SK-N-SH (cell line): ENCODE data around the gene LDLRAP1. TPM values are rescaled to one million over a fixed set of nuclear protein-coding genes. Genes with fewer than 3 reads are reported as not detected.

Experiments used
- CTCF ChIA-PET: fragments of 300-600, 350-600 bp; formaldehyde crosslinking; extraction: SDS; loops from one replicate; lab custom pipeline; 2021; lab: Yijun Ruan, JAX
- POLR2A ChIA-PET: fragments of 350-600 bp; sonication (Branson Sonifier 250); formaldehyde crosslinking; extraction: SDS; loops from one replicate; lab custom pipeline; 2020; ENCODE audit warnings: antibody characterized with exemption, inconsistent platforms; lab: Yijun Ruan, JAX
- DNase-seq: peaks from one replicate; pipeline ENCODE4 v3.0.0; 2012
- H2AFZ ChIP-seq: fragments of 200-600 bp; sonication (generic); 2 replicates; pipeline ENCODE4 v1.8.1; 2016; ENCODE audit warnings: antibody characterized with exemption, mild to moderate bottlenecking, low read depth
- H3F3A ChIP-seq: fragments of 200-600 bp; sonication (generic); replicated peaks from 2 replicates; pipeline ENCODE3; 2016; ENCODE audit warnings: antibody characterized with exemption, mild to moderate bottlenecking; ENCODE audit not compliant: insufficient read depth
- H3K27ac ChIP-seq, 2 experiments: fragments of 200-500 bp in 1 of 2; fragments of 200-600 bp in 1 of 2; sonication (Bioruptor generic) in 1 of 2; sonication (generic), shearing (Covaris generic) in 1 of 2; 2 replicates each; pipeline versions ENCODE4 v1.5.1 to v1.6.1; 2014 to 2016; ENCODE audit warnings: low read depth in 2 of 2, inconsistent platforms in 1 of 2, low read length in 1 of 2, mild to moderate bottlenecking in 1 of 2, mixed read lengths in 1 of 2
- H3K27me3 ChIP-seq: fragments of 200-600 bp; sonication (generic), shearing (Covaris generic); 2 replicates; pipeline ENCODE4 v1.6.1; 2016; ENCODE audit warnings: mixed run types; ENCODE audit not compliant: insufficient read depth
- H3K36me3 ChIP-seq, 2 experiments: fragments of 200-500 bp in 1 of 2; fragments of 200-600 bp in 1 of 2; sonication (Bioruptor generic) in 1 of 2; sonication (generic) in 1 of 2; replicated peaks in 1 of 2; 2 replicates each; pipeline versions ENCODE3 to v1.5.1; 2014 to 2016; ENCODE audit warnings: low read length in 1 of 2, mild to moderate bottlenecking in 1 of 2; ENCODE audit not compliant: insufficient read depth in 2 of 2, control insufficient read depth in 1 of 2
- H3K4me1 ChIP-seq, 2 experiments: fragments of 200-500 bp in 1 of 2; fragments of 200-600 bp in 1 of 2; sonication (Bioruptor generic) in 1 of 2; sonication (generic), shearing (Covaris generic) in 1 of 2; 2 replicates each; pipeline versions ENCODE4 v1.5.1 to v1.6.1; 2014 to 2016; ENCODE audit warnings: low read depth in 1 of 2, low read length in 1 of 2, mixed run types in 1 of 2; ENCODE audit not compliant: insufficient read depth in 2 of 2, control insufficient read depth in 1 of 2
- H3K4me2 ChIP-seq: fragments of 200-600 bp; sonication (generic), shearing (Covaris generic); 2 replicates; pipeline ENCODE4 v1.6.1; 2017; ENCODE audit warnings: mixed run types
- H3K4me3 ChIP-seq, 2 experiments: fragments of 200-500 bp in 1 of 2; fragments of 200-600 bp in 1 of 2; sonication (Bioruptor generic) in 1 of 2; sonication (generic), shearing (Covaris generic) in 1 of 2; 2 replicates each; pipeline versions ENCODE4 v1.5.1 to v1.8.1; 2014 to 2016; ENCODE audit warnings: low read depth in 2 of 2, inconsistent platforms in 1 of 2, low read length in 1 of 2, mild to moderate bottlenecking in 1 of 2, mixed read lengths in 1 of 2, moderate library complexity in 1 of 2
- H3K79me2 ChIP-seq: fragments of 200-600 bp; sonication (generic); 2 replicates; pipeline ENCODE4 v1.8.1; 2017; ENCODE audit warnings: mild to moderate bottlenecking; ENCODE audit not compliant: insufficient read depth
- H3K9ac ChIP-seq: fragments of 200-600 bp; sonication (generic); 2 replicates; pipeline ENCODE4 v1.6.1; 2017; ENCODE audit warnings: mixed run types
- H3K9me2 ChIP-seq: fragments of 200-600 bp; sonication (generic); 2 replicates; pipeline ENCODE4 v1.6.1; 2017; ENCODE audit warnings: mixed run types
- H3K9me3 ChIP-seq: fragments of 200-600 bp; sonication (generic); 2 replicates; pipeline ENCODE4 v1.6.1; 2017; ENCODE audit warnings: mixed run types, mild to moderate bottlenecking, moderate library complexity
- H4K20me1 ChIP-seq: fragments of 200-600 bp; sonication (generic); 2 replicates; pipeline ENCODE4 v1.6.1; 2017; ENCODE audit warnings: mild to moderate bottlenecking, mixed run types; ENCODE audit not compliant: insufficient read depth
- FOSL2 ChIP-seq: IDR thresholded peaks from 2 replicates; pipeline ENCODE4 v1.4.0; 2012; ENCODE audit warnings: low read depth, mild to moderate bottlenecking, moderate library complexity, borderline replicate concordance
- FOXM1 ChIP-seq: IDR thresholded peaks from 2 replicates; pipeline ENCODE4 v1.4.0; 2012; ENCODE audit warnings: low read depth, mild to moderate bottlenecking
- MEF2A ChIP-seq: IDR thresholded peaks from 2 replicates; pipeline ENCODE4 v1.4.0; 2012; ENCODE audit warnings: low read depth, borderline replicate concordance
- MXI1 ChIP-seq: IDR thresholded peaks from 2 replicates; pipeline ENCODE4 v1.6.1; 2012; ENCODE audit warnings: mild to moderate bottlenecking, low read depth, low read length, improper control_type of control experiment
- RAD21 ChIP-seq: IDR thresholded peaks from 2 replicates; pipeline ENCODE4 v1.6.1; 2012; ENCODE audit warnings: mild to moderate bottlenecking, low read length
- RCOR1 ChIP-seq: fragments of 150-350 bp; IDR thresholded peaks from 2 replicates; pipeline ENCODE4 v1.6.1; 2017; ENCODE audit warnings: antibody characterized with exemption, low read length
- RXRA ChIP-seq: IDR thresholded peaks from 2 replicates; pipeline ENCODE4 v1.4.0; 2012; ENCODE audit warnings: low read depth, mild to moderate bottlenecking, borderline replicate concordance
- SMC3 ChIP-seq: IDR thresholded peaks from 2 replicates; pipeline ENCODE4 v1.6.1; 2012; ENCODE audit warnings: low read depth, low read length, improper control_type of control experiment
- ZBTB33 ChIP-seq: IDR thresholded peaks from 2 replicates; pipeline ENCODE4 v1.4.0; 2012; ENCODE audit warnings: low read depth, borderline replicate concordance
- WGBS: methylation state at CpG from one replicate; pipeline ENCODE4 v1.1.6; 2017; ENCODE audit warnings: low lambda C conversion rate; 5-methylcytosine and 5-hydroxymethylcytosine counted together
- polyA plus RNA-seq, 3 experiments: library from polyadenylated mRNA; depleted of rRNA; stranded (reverse); fragments of >200 nt; gene quantifications; 2 replicates each; pipeline ENCODE4 v1.2.3, GENCODE V29; 2012
- TF ChIP-seq, protein P1 (sequence below): fragments of 200-600 bp; sonication (generic); IDR thresholded peaks from 2 replicates; pipeline ENCODE4 v1.6.1; 2017; ENCODE audit warnings: antibody characterized with exemption, mild to moderate bottlenecking, moderate library complexity

The LDLRAP1 gene
- polyA plus RNA-seq, 1 of the 3 experiments (the other 2 are of a cell fraction) = 19.1 TPM

DNA sequence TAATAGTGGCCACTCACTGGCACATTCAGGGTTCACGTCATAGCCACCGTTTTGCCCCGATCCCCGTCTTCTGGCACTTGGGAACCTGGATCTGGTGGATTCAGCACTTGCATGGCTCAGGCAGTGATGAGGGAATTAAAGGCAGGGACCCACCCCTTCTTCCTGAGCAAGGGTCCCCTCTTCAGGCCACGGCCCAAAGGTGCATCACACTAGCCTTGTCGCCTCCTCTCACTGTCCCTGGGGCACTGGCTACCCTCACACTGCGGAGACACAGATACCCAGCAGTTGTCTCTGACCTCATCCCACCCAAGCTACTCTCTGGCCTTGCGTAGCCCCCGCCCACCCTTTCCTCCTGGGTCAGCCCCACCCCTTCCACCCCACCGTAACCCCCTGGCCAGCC is 19.9 kb upstream of the LDLRAP1 start:
- 78% methylated on average over 9 of the region's 10 CpGs for WGBS
- Histone ChIP-seq H3K79me2 (no peaks in the 10 kb centered on the region), H3K4me2 (no peak overlapping the region), H3K4me1 (peaks cover 0 to 7% of the 10 kb centered on the region in 2 experiments; a peak in 1 of 4 replicates), H3K27me3 (no peaks in the 10 kb centered on the region; the same call in 1 of the 2 replicates), H3K27ac (no peak overlapping the region), H3K9me2 (no peaks in the 10 kb centered on the region), H3K36me3 (no peaks in the 10 kb centered on the region), H3K4me3 (no peak overlapping the region), H4K20me1 (no peaks in the 10 kb centered on the region), H3K9ac (no peak overlapping the region), H3K9me3 (no peaks in the 10 kb centered on the region)
- ChIA-PET POLR2A (interaction anchor here (0.8 kb wide), 1 partner anchor 22 kb away, joined by 3 read pairs; no protein-coding TSS in a partner anchor), CTCF (interaction anchor here (1.2 to 1.6 kb wide), 2 partner anchors 20 to 287 kb away, joined by 3 to 6 read pairs; no protein-coding TSS in a partner anchor)
- peak; percentile 65 for DNase-seq
- TF ChIP-seq, protein P1, sequence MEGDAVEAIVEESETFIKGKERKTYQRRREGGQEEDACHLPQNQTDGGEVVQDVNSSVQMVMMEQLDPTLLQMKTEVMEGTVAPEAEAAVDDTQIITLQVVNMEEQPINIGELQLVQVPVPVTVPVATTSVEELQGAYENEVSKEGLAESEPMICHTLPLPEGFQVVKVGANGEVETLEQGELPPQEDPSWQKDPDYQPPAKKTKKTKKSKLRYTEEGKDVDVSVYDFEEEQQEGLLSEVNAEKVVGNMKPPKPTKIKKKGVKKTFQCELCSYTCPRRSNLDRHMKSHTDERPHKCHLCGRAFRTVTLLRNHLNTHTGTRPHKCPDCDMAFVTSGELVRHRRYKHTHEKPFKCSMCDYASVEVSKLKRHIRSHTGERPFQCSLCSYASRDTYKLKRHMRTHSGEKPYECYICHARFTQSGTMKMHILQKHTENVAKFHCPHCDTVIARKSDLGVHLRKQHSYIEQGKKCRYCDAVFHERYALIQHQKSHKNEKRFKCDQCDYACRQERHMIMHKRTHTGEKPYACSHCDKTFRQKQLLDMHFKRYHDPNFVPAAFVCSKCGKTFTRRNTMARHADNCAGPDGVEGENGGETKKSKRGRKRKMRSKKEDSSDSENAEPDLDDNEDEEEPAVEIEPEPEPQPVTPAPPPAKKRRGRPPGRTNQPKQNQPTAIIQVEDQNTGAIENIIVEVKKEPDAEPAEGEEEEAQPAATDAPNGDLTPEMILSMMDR = peak; percentile 48
- TF ChIP-seq MXI1 (no peak), RAD21 (peak; percentile 60), RCOR1 (no peak), SMC3 (peak; percentile 34; the same call in 1 of the 2 replicates)
- TF ChIP-seq, all 33 proteins: peak for 3
- H3F3A ChIP-seq = no peaks in the 10 kb centered on the region
- no peak overlapping the region for H2AFZ ChIP-seq

- H3K4me2 ChIP-seq = no peak overlapping the region
- no peak overlapping the region for H3K27ac ChIP-seq
- no peaks in the 10 kb centered on the region for H3K9me3 ChIP-seq
- no peaks in the 10 kb centered on the region for H3K36me3 ChIP-seq
- DNase-seq = no peak
- TF ChIP-seq FOXM1 = no peak
- no peak for TF ChIP-seq ZBTB33
- no peak for TF ChIP-seq FOSL2
- no peak for TF ChIP-seq RAD21
- no peak for TF ChIP-seq MEF2A
- no peak for TF ChIP-seq RXRA
- H4K20me1 ChIP-seq = no peaks in the 10 kb centered on the region
- H3K9ac ChIP-seq = no peak overlapping the region
- no peaks in the 10 kb centered on the region for H3K79me2 ChIP-seq
- WGBS = 68% methylated on average over 13 of the region's 15 CpGs
- H3K4me1 ChIP-seq = peaks cover 0 to 7% of the 10 kb centered on the region in 2 experiments; a peak in 1 of 4 replicates
- no peaks in the 10 kb centered on the region for H3F3A ChIP-seq
- H2AFZ ChIP-seq = no peak overlapping the region
- no peaks in the 10 kb centered on the region for H3K9me2 ChIP-seq
- ChIA-PET POLR2A (no interaction called here), CTCF (interaction anchor here (1.2 to 3.1 kb wide), 4 partner anchors 21 to 286 kb away, joined by 3 to 12 read pairs (median 4); no protein-coding TSS in a partner anchor)
- no peaks in the 10 kb centered on the region; the same call in 1 of the 2 replicates for H3K27me3 ChIP-seq
- no peak overlapping the region for H3K4me3 ChIP-seq
These were observed 18.6 kb upstream of the LDLRAP1 start for GRCh38 chr1:25524568-25525360.
